Effector memory CD4-positive, alpha-beta T cell (primary cell): ENCODE data around the gene OSBPL3.

Experiments used
- DNase-seq, 3 donors: peaks; one replicate each; pipeline ENCODE4 v3.0.0-alpha.2; 2020
- H3K27ac ChIP-seq: 2 replicates; pipeline ENCODE4 v1.7.0; 2013; ENCODE audit warnings: mild to moderate bottlenecking, low read length, moderate library complexity; ENCODE audit not compliant: insufficient read depth, poor library complexity, severe bottlenecking
- H3K27me3 ChIP-seq: replicated peaks from 2 replicates; pipeline ENCODE4 v1.7.0; 2013; ENCODE audit warnings: mild to moderate bottlenecking, low read length; ENCODE audit not compliant: insufficient read depth, control insufficient read depth, poor library complexity, severe bottlenecking
- H3K36me3 ChIP-seq: 2 replicates; pipeline ENCODE4 v1.7.0; 2013; ENCODE audit warnings: mild to moderate bottlenecking, low read length, moderate library complexity; ENCODE audit not compliant: control insufficient read depth, insufficient read depth
- H3K4me1 ChIP-seq: 2 replicates; pipeline ENCODE4 v1.7.0; 2013; ENCODE audit warnings: low read length, mild to moderate bottlenecking; ENCODE audit not compliant: control insufficient read depth, insufficient read depth, poor library complexity, severe bottlenecking
- H3K4me3 ChIP-seq: 2 replicates; pipeline ENCODE4 v1.7.0; 2013; ENCODE audit warnings: low read length, low read depth, mild to moderate bottlenecking; ENCODE audit not compliant: insufficient read depth, poor library complexity, severe bottlenecking
- H3K9me3 ChIP-seq: 2 replicates; pipeline ENCODE4 v1.7.0; 2013; ENCODE audit warnings: mild to moderate bottlenecking, low read length, moderate library complexity; ENCODE audit not compliant: control insufficient read depth

OSBPL3 gene

DNA sequence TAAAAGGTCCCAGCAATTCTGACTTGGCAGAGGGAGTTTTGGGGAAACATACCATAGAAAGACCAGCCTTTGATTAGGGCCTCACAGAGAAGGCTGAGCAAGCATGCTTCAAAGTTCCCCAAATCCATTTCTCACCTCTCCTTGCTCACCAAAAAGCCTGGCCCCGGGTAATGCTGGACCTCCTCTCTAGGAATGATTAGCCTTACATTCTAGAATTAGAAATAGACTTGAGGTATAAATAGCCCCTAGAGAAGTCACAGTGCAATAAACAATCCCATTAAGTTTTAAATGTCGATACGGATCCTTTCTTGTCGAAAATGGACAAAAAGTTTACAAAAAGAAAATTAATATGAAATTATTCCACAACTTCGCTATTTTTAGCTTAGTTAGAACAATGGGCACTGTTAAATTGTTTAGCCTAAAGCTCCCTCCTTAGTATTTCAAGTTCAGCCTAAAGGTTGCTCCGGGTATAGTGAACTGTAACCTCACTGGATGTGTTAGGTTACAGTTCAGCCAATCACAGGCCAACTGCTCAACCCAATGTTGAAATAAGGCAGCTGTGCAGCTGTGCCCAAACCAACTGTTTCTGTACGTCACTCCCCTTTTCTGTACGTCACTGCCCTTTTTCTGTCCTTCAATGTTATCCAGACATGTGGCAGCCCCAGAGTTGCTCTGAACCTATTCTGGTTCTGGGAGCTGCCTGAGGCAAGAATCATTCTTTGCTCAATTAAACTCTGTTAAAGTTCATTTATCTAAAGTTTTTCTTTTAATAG lies 214.8 kb downstream of the OSBPL3 start:
- Histone ChIP-seq H3K36me3 (no peaks in the 10 kb centered on the region), H3K9me3 (no peaks in the 10 kb centered on the region), H3K27ac (no peak overlapping the region), H3K4me3 (no peak overlapping the region), H3K27me3 (no peaks in the 10 kb centered on the region), H3K4me1 (no peaks in the 10 kb centered on the region)
- DNase-seq, result no peak

- Histone ChIP-seq H3K36me3 (no peaks in the 10 kb centered on the region), H3K4me3 (no peak overlapping the region), H3K27me3 (peaks cover 1% of the 10 kb centered on the region), H3K4me1 (no peaks in the 10 kb centered on the region), H3K9me3 (no peaks in the 10 kb centered on the region), H3K27ac (no peak overlapping the region)
- DNase-seq, result no peak
Observed at GRCh38 chr7:24764011-24764410, 216.0 kb downstream of the OSBPL3 start.

DNA sequence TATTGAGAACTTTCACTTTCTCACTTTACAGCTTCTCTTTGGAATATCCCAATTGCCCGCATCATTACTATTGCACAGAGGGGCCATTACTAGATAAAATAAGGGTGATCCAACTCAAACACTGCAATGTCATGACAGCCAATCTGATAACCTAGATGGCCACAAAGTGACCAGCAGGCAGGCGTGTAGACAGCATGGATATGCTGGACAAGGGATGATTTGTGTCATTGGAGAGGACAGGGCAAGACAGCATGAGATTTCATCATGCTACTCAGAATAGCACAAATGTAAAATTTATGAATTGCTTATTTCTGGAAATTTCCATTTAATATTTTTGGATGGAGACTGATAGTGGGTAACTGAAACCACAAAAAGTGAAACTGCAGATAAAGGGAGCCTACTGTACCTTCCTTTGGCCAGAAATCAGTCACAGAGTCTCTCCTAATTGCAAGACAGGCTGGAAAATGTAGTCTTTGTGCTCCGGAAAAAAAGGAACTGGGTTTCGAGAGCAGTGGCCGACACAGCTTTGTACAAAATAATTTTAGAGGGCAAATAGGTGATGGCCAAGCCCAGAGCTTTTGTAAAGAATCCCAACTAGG lies 216.6 kb downstream of the OSBPL3 start:
- no peak for DNase-seq
- Histone ChIP-seq H3K36me3 (no peaks in the 10 kb centered on the region), H3K4me1 (no peaks in the 10 kb centered on the region), H3K4me3 (no peak overlapping the region), H3K27me3 (peaks cover 6% of the 10 kb centered on the region), H3K27ac (no peak overlapping the region), H3K9me3 (no peaks in the 10 kb centered on the region)

GRCh38 chr7:24762771-24763170 lies 217.2 kb downstream of the OSBPL3 start:
- DNase-seq, result no peak

GRCh38 chr7:24760968-24761367 lies 219.0 kb downstream of the OSBPL3 start:
- H3K4me3 ChIP-seq, result no peak overlapping the region
- no peaks in the 10 kb centered on the region for H3K9me3 ChIP-seq
- H3K27me3 ChIP-seq, result peaks cover 17% of the 10 kb centered on the region
- no peak for DNase-seq
- H3K4me1 ChIP-seq, result peaks cover 14% of the 10 kb centered on the region
- no peaks in the 10 kb centered on the region for H3K36me3 ChIP-seq
- no peak overlapping the region for H3K27ac ChIP-seq

More at GRCh38 chr7:24762771-24763170, 217.2 kb downstream of the OSBPL3 start:
- H3K27ac ChIP-seq, result no peak overlapping the region
- H3K4me3 ChIP-seq, result no peak overlapping the region
- peaks cover 2% of the 10 kb centered on the region for H3K4me1 ChIP-seq
- no peaks in the 10 kb centered on the region for H3K36me3 ChIP-seq
- H3K9me3 ChIP-seq, result no peaks in the 10 kb centered on the region
- peaks cover 12% of the 10 kb centered on the region for H3K27me3 ChIP-seq

GRCh38 chr7:24757353-24758275 lies 222.4 kb downstream of the OSBPL3 start, which contains the start of gene GSDME:
GSDME (minus strand) TSS chr7:24757464; CDS start chr7:24749774, 7,690 bp downstream.
- peak within 1 kb of the TSS; percentile 59 for H3K4me3 ChIP-seq
- H3K9me3 ChIP-seq, result no peaks in the 10 kb centered on the region
- H3K27ac ChIP-seq, result no peak within 1 kb of the TSS
- peaks cover 17% of the 10 kb centered on the region for H3K27me3 ChIP-seq
- peaks cover 14% of the 10 kb centered on the region for H3K4me1 ChIP-seq
- peak in 1 of 3 donors; percentile 4 for DNase-seq
- H3K36me3 ChIP-seq, result no peaks in the 10 kb centered on the region

DNA sequence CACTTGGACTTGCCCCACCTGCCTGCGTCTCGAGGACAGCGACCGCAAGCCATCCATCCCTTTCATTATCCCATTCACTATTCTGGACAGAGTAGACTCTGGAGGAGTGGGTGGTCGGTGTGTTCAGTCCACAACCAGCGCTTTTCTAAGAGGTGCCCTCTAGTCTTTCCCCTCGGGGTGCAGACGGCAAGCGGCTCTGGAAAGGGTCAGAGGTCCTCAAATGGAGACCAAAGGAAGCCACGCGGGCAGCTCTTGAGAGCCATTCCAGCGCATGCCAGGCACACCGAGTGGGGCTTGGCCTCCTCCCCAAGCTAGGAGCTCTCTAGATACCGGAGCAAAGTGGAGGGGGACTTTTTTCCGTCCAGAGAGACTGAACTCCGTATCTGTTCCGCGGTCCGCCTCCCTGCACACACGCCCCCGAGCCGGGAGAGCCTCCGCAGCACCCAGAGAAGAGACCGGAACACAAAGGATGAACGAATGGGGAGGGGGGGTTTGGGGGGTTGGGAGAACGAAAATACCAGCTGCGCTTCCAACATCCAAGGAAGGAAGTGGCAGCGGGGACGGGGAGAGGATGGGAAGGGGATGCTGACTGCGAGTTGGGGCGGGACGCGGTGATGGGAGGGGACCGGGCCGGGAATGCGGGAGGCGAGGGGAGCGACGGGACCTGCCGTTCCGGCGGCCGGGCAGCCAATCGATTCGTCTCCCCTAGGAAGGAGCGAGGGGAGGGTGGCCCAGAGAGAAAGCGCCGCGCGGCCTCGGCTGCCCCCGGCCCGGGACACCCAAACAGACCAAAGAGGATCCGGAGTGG lies 223.2 kb downstream of the OSBPL3 start:
- Histone ChIP-seq H3K27me3 (peaks cover 17% of the 10 kb centered on the region), H3K36me3 (no peaks in the 10 kb centered on the region), H3K9me3 (no peaks in the 10 kb centered on the region), H3K4me3 (peak overlapping the region; percentile 59), H3K27ac (no peak overlapping the region), H3K4me1 (peaks cover 14% of the 10 kb centered on the region)
- DNase-seq, result no peak

- no peaks in the 10 kb centered on the region for H3K9me3 ChIP-seq
- no peaks in the 10 kb centered on the region for H3K36me3 ChIP-seq
- no peak for DNase-seq
- no peak overlapping the region for H3K27ac ChIP-seq
- H3K4me3 ChIP-seq, result no peak overlapping the region
- H3K27me3 ChIP-seq, result peaks cover 17% of the 10 kb centered on the region
- peaks cover 14% of the 10 kb centered on the region for H3K4me1 ChIP-seq
Observed at GRCh38 chr7:24755541-24756407, 224.2 kb downstream of the OSBPL3 start.
